Activated T-cell treated with anti-CD3 and anti-CD28 coated beads for 1 hour (primary cell): ENCODE data around the gene GABRB3.
"Not testable (repeated sequence)": the region's sequence is repeated elsewhere in the genome, so short reads cannot be mapped to it uniquely, and the experiment has no call there.

Source experiments
- DNase-seq: peaks from one replicate; pipeline ENCODE4 v3.0.0-alpha.2; 2020; ENCODE audit warnings: low read depth

GABRB3 gene

GRCh38 chr15:26736502-26737248, 36.2 kb downstream of the GABRB3 start:
- DNase-seq, result no peak

GRCh38 chr15:26731965-26732364, 40.9 kb downstream of the GABRB3 start:
- DNase-seq, result no peak

- DNase-seq, result no peak
These were observed 43.3 kb downstream of the GABRB3 start for GRCh38 chr15:26729581-26729980.

- DNase-seq, result no peak
These were observed 43.8 kb downstream of the GABRB3 start for GRCh38 chr15:26729030-26729429.

- DNase-seq, result no peak
These were observed 48.3 kb downstream of the GABRB3 start for GRCh38 chr15:26724381-26725150.

- no peak for DNase-seq
These were observed 50.2 kb downstream of the GABRB3 start for GRCh38 chr15:26722621-26723160.

GRCh38 chr15:26721232-26721967, 51.5 kb downstream of the GABRB3 start:
- DNase-seq, result no peak

- no peak for DNase-seq
These were observed 52.3 kb downstream of the GABRB3 start for GRCh38 chr15:26720546-26720945.

- not testable (repeated sequence) for DNase-seq
These were observed 53.0 kb downstream of the GABRB3 start for GRCh38 chr15:26719866-26720265.

- no peak for DNase-seq
These were observed 56.8 kb downstream of the GABRB3 start for GRCh38 chr15:26716069-26716468.

- no peak for DNase-seq
These were observed 59.4 kb downstream of the GABRB3 start for GRCh38 chr15:26713498-26713897.

- DNase-seq, result no peak
These were observed 60.5 kb downstream of the GABRB3 start for GRCh38 chr15:26712335-26712734.

GRCh38 chr15:26711445-26711844, 61.4 kb downstream of the GABRB3 start:
- DNase-seq, result no peak

GRCh38 chr15:26702381-26702780, 70.5 kb downstream of the GABRB3 start:
- DNase-seq, result no peak

- no peak for DNase-seq
These were observed 74.3 kb downstream of the GABRB3 start for GRCh38 chr15:26698555-26698954.

GRCh38 chr15:26697913-26698312, 75.0 kb downstream of the GABRB3 start:
- DNase-seq, result no peak

- DNase-seq, result no peak
These were observed 81.6 kb downstream of the GABRB3 start for GRCh38 chr15:26691249-26691648.

- no peak for DNase-seq
These were observed 82.1 kb downstream of the GABRB3 start for GRCh38 chr15:26690778-26691177.

GRCh38 chr15:26689462-26689861, 83.4 kb downstream of the GABRB3 start:
- no peak for DNase-seq

GRCh38 chr15:26686547-26687187, 86.2 kb downstream of the GABRB3 start:
- no peak for DNase-seq

- DNase-seq, result no peak
These were observed 90.2 kb downstream of the GABRB3 start for GRCh38 chr15:26682598-26683164.

- no peak for DNase-seq
These were observed 92.9 kb downstream of the GABRB3 start for GRCh38 chr15:26679927-26680326.
